T-cell (primary cell): ENCODE results near the gene SLC6A1. TPM values are rescaled to one million over a fixed set of nuclear protein-coding genes. Genes with fewer than 3 reads are reported as not detected.

Experiments used
- ATAC-seq, 4 experiments: fragments of 200-7000 bp in 3 of 4; fragments of 150-1000 bp in 1 of 4; cut with Tn5 transposase; replicated peaks in 1 of 4; 1 replicate in 3 of 4; 2 replicates in 1 of 4; pipeline ENCODE4 v1.10.0; 2021; ENCODE audit warnings: moderate library complexity in 3 of 4, mild to moderate bottlenecking in 2 of 4, moderate number of reproducible peaks in 1 of 4
- CTCF ChIA-PET, 2 donors: fragments of 300-600 bp; sonication (Branson Sonifier 250); formaldehyde crosslinking; loops; one replicate each; lab custom pipeline; 2022; ENCODE audit warnings: antibody characterized with exemption in 2 of 2; lab: Charles Lee
- POLR2A ChIA-PET, 2 donors: fragments of 300-600 bp; sonication (Branson Sonifier 250); formaldehyde crosslinking; loops; one replicate each; lab custom pipeline; 2022; ENCODE audit warnings: antibody characterized with exemption in 2 of 2; lab: Charles Lee
- DNase-seq, 35 experiments: peaks; one replicate each; pipeline versions ENCODE4 v3.0.0 to v3.0.0-alpha.2; 2013 to 2023
- H3K27ac ChIP-seq: one replicate; pipeline ENCODE4 v1.5.1; 2013; ENCODE audit warnings: low read length
- H3K27me3 ChIP-seq, 2 experiments: replicated peaks in 1 of 2; 1 replicate in 1 of 2; 2 replicates in 1 of 2; pipeline versions ENCODE4 v1.6.1 to v1.7.0; 2013; ENCODE audit warnings: low read length in 1 of 2, mixed read lengths in 1 of 2; ENCODE audit not compliant: control insufficient read depth in 2 of 2, insufficient read depth in 2 of 2; ENCODE audit errors: extremely low read depth in 1 of 2
- H3K36me3 ChIP-seq, 2 donors: 1 replicate in 1 of 2; 2 replicates in 1 of 2; pipeline versions ENCODE4 v1.6.1 to v1.7.0; 2013; ENCODE audit warnings: low read length in 1 of 2; ENCODE audit not compliant: control insufficient read depth in 2 of 2, insufficient read depth in 1 of 2; ENCODE audit errors: extremely low read depth in 1 of 2
- H3K4me1 ChIP-seq, 2 experiments: 1 replicate in 1 of 2; 2 replicates in 1 of 2; pipeline versions ENCODE4 v1.6.1 to v1.7.0; 2013; ENCODE audit warnings: low read length in 2 of 2, mixed read lengths in 1 of 2; ENCODE audit not compliant: insufficient read depth in 2 of 2, control insufficient read depth in 1 of 2; ENCODE audit errors: extremely low read depth in 1 of 2
- H3K4me3 ChIP-seq, 2 donors: 1 replicate in 1 of 2; 2 replicates in 1 of 2; pipeline versions ENCODE4 v1.5.1 to v1.7.0; 2013; ENCODE audit warnings: mild to moderate bottlenecking in 2 of 2, low read length in 1 of 2, moderate library complexity in 1 of 2; ENCODE audit not compliant: control insufficient read depth in 1 of 2; ENCODE audit errors: extremely low read depth in 1 of 2
- H3K9me3 ChIP-seq: 2 replicates; pipeline ENCODE4 v1.7.0; 2013
- H3K27ac Mint-ChIP-seq, 2 donors: one replicate each; pipeline ENCODE4 v1.8.0; 2020 to 2021; ENCODE audit warnings: mild to moderate bottlenecking in 2 of 2, mixed read lengths in 2 of 2
- H3K27me3 Mint-ChIP-seq, 2 donors: one replicate each; pipeline ENCODE4 v1.8.0; 2021 to 2022; ENCODE audit warnings: mixed read lengths in 2 of 2
- H3K36me3 Mint-ChIP-seq: one replicate; pipeline ENCODE4 v1.8.0; 2021; ENCODE audit warnings: mixed read lengths
- H3K4me1 Mint-ChIP-seq, 3 donors: one replicate each; pipeline ENCODE4 v1.8.0; 2020 to 2022; ENCODE audit warnings: mixed read lengths in 3 of 3, mild to moderate bottlenecking in 1 of 3
- H3K4me3 Mint-ChIP-seq, 3 donors: one replicate each; pipeline ENCODE4 v1.8.0; 2020 to 2022; ENCODE audit warnings: mild to moderate bottlenecking in 3 of 3, mixed read lengths in 3 of 3, moderate library complexity in 3 of 3
- H3K9me3 Mint-ChIP-seq, 3 donors: one replicate each; pipeline ENCODE4 v1.8.0; 2020 to 2022; ENCODE audit warnings: mixed read lengths in 3 of 3
- WGBS: methylation state at CpG from one replicate; pipeline ENCODE4 v1.1.5; 2013; ENCODE audit warnings: missing lambda C conversion rate; ENCODE audit not compliant: insufficient coverage; 5-methylcytosine and 5-hydroxymethylcytosine counted together
- total RNA-seq, 35 experiments: library from RNA in 6 of 35; stranded (reverse) in 6 of 35; fragments of 120-200 nt in 1 of 35; gene quantifications; one replicate each; pipeline versions ENCODE4 v1.2.1 to v1.2.4 and lab custom pipeline; 2013 to 2026

Gene SLC6A1
- total RNA-seq, 5 donors from 2014 or later (not counting 1 experiment from before 2014, with no cell fraction given): 0.13 to 0.16 TPM; not detected in 3

DNA sequence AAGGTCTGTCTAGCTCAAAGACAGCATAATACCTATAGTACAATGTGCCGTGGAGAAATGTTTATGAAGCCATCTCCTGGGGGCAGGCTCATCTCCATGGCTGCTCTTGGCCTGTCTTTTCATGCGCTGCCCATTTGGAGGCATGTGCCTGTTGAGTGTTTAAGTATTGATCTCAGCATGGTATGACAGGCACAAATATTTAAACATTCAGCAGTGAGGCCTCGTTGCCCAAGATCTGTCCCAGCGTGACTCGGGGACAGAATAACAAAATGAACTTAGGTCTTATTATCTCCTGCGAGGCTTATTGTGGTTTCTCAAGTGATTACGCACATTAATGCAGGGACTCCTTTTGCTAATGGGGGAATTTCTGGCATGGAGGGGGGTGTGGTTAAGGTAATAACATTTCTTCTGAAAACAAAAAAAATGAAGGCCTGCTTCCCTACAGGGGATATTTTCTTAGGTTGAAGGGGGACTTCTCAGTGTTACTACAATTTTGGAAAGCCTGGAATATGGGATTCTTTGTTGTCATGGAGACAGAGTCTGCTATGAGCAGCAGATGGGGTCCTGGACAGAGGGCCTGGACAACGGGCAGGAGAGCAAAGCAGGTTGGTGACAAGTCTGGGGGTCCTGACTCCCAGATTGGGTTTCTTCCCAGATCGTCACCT is 4.4 kb upstream of the SLC6A1 start:
- POLR2A ChIA-PET: interaction anchor here in 1 of 2 donors (0.6 kb wide), 1 partner anchor 262 kb away, joined by 3 read pairs; no protein-coding TSS in a partner anchor
- H3K27ac Mint-ChIP-seq: no peak overlapping the region
- H3K27me3 ChIP-seq: peaks cover 17 to 29% of the 10 kb centered on the region in 2 experiments
- no peaks in the 10 kb centered on the region for H3K36me3 Mint-ChIP-seq
- no peak overlapping the region for H3K4me3 ChIP-seq
- H3K36me3 ChIP-seq: no peaks in the 10 kb centered on the region
- H3K4me1 ChIP-seq: peaks cover 0 to 8% of the 10 kb centered on the region in 2 experiments
- no peak for DNase-seq
- no peak overlapping the region for H3K27ac ChIP-seq
- no peaks in the 10 kb centered on the region for H3K9me3 ChIP-seq
- H3K4me1 Mint-ChIP-seq: peaks cover 6 to 7% (median 6%) of the 10 kb centered on the region in 3 donors
- ATAC-seq: no peak
- CTCF ChIA-PET: no interaction called here
- WGBS: 72% methylated on average over 5 of the region's 9 CpGs
- H3K27me3 Mint-ChIP-seq: peaks cover 26 to 39% of the 10 kb centered on the region in 2 donors
- no peak overlapping the region for H3K4me3 Mint-ChIP-seq
- no peaks in the 10 kb centered on the region for H3K9me3 Mint-ChIP-seq

DNA sequence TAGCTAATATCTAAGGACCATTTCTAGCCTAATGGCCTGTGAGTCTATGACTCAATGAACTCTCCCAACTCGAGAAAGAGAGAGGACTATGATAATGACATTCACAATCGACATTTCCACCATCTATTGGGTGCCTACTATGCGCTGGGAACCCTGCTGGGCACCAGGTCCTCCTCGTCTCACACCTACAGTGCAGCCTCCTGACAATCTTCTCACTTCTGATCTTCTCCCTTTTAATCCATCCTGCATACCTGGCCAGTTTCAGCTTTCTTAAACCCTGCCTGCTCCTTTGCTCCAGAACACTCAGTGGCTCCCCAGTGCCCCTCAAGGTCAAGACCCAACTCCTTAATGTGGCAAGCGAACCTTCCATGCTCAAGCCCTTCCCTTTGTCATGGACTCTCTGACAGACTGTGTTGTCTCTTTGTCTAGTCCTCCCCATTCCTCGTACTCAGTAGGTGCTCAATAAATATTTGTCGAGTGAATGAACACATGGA is 3.5 kb upstream of the SLC6A1 start:
- Histone ChIP-seq H3K9me3 (no peaks in the 10 kb centered on the region), H3K4me1 (peaks cover 0 to 9% of the 10 kb centered on the region in 2 experiments), H3K27ac (no peak overlapping the region), H3K4me3 (no peak overlapping the region), H3K36me3 (no peaks in the 10 kb centered on the region), H3K27me3 (peaks cover 22 to 37% of the 10 kb centered on the region in 2 experiments)
- Mint-ChIP-seq H3K27ac (no peak overlapping the region), H3K4me3 (no peak overlapping the region), H3K27me3 (peaks cover 26 to 46% of the 10 kb centered on the region in 2 donors), H3K4me1 (peaks cover 6 to 10% (median 7%) of the 10 kb centered on the region in 3 donors), H3K36me3 (no peaks in the 10 kb centered on the region), H3K9me3 (no peaks in the 10 kb centered on the region)
- CTCF ChIA-PET: no interaction called here
- POLR2A ChIA-PET: no interaction called here
- no peak for ATAC-seq
- WGBS: 54% methylated on average over 4 of the region's 7 CpGs
- no peak for DNase-seq

DNA sequence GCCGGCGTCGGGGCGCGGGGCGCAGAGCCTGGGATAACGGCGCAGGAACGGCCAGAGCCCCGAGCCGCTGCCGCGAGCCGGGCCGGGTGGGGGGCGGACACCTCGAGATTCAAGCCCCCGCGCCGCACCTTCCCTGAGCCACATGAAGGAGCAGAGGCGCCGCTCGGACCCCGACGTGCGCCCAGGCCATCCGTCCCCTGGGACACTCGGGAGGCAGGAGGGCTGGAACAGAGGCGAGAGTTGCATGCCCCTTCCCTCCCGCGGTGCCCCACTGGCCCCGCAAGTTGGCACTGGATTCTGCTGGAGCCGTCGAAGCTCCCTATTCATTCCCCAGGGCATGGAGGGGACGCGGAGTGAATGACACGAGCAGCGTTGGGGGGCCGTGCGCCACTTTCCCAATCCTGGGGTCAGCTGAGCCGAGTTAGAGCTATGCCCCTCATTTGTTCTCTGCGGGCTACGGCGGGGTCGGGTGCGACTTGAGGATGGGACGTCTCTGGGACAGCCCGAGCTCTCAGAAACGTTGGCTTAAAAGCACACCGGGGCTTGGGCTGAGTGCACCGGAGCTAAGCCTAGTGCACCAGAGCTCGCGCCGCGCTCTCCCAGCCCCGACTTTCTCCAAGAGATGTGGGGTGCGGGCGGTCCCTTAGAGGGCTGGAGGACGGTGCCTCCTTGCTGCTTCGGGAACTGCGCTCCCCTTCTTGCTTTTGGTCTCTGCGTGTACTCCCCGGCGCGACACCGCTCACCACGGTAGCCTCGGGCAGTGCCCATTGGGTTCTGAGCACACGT is 588 bp downstream of the SLC6A1 start:
- no peaks in the 10 kb centered on the region for H3K9me3 ChIP-seq
- POLR2A ChIA-PET: no interaction called here
- WGBS: 11% methylated on average over 68 of the region's 69 CpGs

DNA sequence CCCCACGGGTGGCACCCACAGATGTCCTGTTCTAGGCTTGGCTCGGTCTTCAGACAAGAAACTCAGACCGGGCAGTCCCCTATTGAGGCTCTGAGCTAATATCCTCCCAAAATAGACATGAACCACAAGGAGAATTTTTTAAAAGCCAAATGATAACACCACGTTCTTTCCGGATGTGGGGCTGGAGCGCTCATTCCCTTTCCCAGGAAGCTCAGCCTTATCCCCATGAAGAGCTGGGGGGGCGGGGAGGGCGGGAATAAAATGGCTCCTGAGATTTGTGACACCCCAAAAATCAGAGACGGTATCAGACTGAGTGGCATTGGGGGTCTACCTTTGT is 1.1 kb downstream of the SLC6A1 start:
- peaks cover 24 to 59% of the 10 kb centered on the region in 2 experiments for H3K27me3 ChIP-seq

More for the DNA sequence above, 588 bp downstream of the SLC6A1 start:
- peaks cover 0 to 9% of the 10 kb centered on the region in 2 experiments for H3K4me1 ChIP-seq
- Mint-ChIP-seq H3K4me3 (no peak overlapping the region), H3K27ac (no peak overlapping the region), H3K27me3 (peaks cover 52 to 70% of the 10 kb centered on the region in 2 donors), H3K36me3 (no peaks in the 10 kb centered on the region), H3K9me3 (no peaks in the 10 kb centered on the region), H3K4me1 (peaks cover 6 to 10% (median 7%) of the 10 kb centered on the region in 3 donors)
- DNase-seq (no peak), ATAC-seq (no peak)
- H3K36me3 ChIP-seq: no peaks in the 10 kb centered on the region
- H3K27me3 ChIP-seq: peaks cover 24 to 63% of the 10 kb centered on the region in 2 experiments
- CTCF ChIA-PET: no interaction called here
- no peak overlapping the region for H3K27ac ChIP-seq
- H3K4me3 ChIP-seq: no peak overlapping the region

DNA sequence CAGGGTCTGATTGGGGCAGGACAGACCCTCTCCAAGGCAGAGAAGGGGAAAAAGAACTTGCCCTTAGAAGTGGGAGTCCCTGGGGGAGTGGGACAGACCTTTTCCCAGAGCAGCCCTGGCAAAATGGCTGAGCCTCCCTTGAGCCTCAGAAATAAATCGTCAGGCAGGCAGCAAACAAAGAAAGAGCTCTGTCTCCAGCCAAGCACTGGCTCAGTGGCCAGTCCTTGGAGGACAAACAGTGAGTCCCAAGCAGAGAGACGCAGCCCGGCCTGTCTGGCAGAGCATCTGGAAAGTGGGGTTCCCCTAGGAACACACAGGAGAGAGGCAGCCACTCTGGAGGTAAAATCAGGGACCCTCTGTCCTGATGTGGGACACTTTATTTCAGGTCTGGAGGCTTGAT is 1.8 kb downstream of the SLC6A1 start:
- Histone ChIP-seq H3K4me1 (peaks cover 0 to 9% of the 10 kb centered on the region in 2 experiments), H3K4me3 (no peak overlapping the region), H3K27ac (no peak overlapping the region), H3K27me3 (peaks cover 24 to 54% of the 10 kb centered on the region in 2 experiments), H3K9me3 (no peaks in the 10 kb centered on the region), H3K36me3 (no peaks in the 10 kb centered on the region)
- DNase-seq (no peak), ATAC-seq (no peak)
- WGBS: 42% methylated on average over 2 of the region's 3 CpGs
- Mint-ChIP-seq H3K27ac (peak overlapping the region in 1 of 2 donors; percentile 21), H3K27me3 (peaks cover 52 to 71% of the 10 kb centered on the region in 2 donors), H3K4me1 (peaks cover 6 to 10% (median 7%) of the 10 kb centered on the region in 3 donors), H3K4me3 (no peak overlapping the region), H3K9me3 (no peaks in the 10 kb centered on the region), H3K36me3 (no peaks in the 10 kb centered on the region)
- POLR2A ChIA-PET: no interaction called here
- CTCF ChIA-PET: no interaction called here

More for the DNA sequence above, 1.1 kb downstream of the SLC6A1 start:
- Mint-ChIP-seq H3K27me3 (peaks cover 55 to 73% of the 10 kb centered on the region in 2 donors), H3K4me3 (no peak overlapping the region), H3K27ac (no peak overlapping the region), H3K4me1 (peaks cover 6 to 10% (median 7%) of the 10 kb centered on the region in 3 donors), H3K9me3 (no peaks in the 10 kb centered on the region), H3K36me3 (no peaks in the 10 kb centered on the region)
- Histone ChIP-seq H3K27ac (no peak overlapping the region), H3K4me1 (peaks cover 0 to 9% of the 10 kb centered on the region in 2 experiments), H3K9me3 (no peaks in the 10 kb centered on the region), H3K36me3 (no peaks in the 10 kb centered on the region), H3K4me3 (no peak overlapping the region)
- DNase-seq (no peak), ATAC-seq (no peak)
- 13% methylated on average over 4 of the region's 9 CpGs for WGBS
- ChIA-PET CTCF (no interaction called here), POLR2A (no interaction called here)

DNA sequence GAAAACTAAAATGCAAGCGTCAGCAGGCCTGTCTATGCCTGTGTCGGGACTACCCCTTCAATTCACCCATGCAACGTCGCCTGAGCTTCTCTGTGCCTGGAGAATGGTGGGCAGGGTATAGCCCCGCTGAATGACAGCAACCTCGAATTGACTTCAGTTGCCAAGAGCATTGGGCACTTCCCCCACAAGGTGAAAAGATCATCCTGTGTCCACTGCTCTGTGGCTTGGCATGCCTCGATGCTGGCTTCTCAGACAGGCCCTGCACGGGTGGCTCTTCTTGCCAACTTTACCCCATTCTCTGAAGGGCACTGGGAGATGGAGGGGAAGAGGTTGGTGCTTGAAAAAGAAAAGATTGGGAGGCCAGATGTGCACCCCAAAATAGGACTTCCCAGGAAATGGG is 3.3 kb downstream of the SLC6A1 start:
- no peak overlapping the region for H3K4me3 ChIP-seq
- ATAC-seq: no peak
- WGBS: 96% methylated on average over 3 of the region's 8 CpGs

More for the DNA sequence above, 3.3 kb downstream of the SLC6A1 start:
- POLR2A ChIA-PET: no interaction called here
- H3K27ac Mint-ChIP-seq: no peak overlapping the region
- H3K9me3 ChIP-seq: no peaks in the 10 kb centered on the region
- H3K36me3 ChIP-seq: no peaks in the 10 kb centered on the region
- peaks cover 16 to 61% of the 10 kb centered on the region in 2 experiments for H3K27me3 ChIP-seq
- peaks cover 0 to 9% of the 10 kb centered on the region in 2 experiments for H3K4me1 ChIP-seq
- H3K4me1 Mint-ChIP-seq: peaks cover 6 to 10% (median 7%) of the 10 kb centered on the region in 3 donors
- CTCF ChIA-PET: no interaction called here
- H3K27me3 Mint-ChIP-seq: peaks cover 53 to 71% of the 10 kb centered on the region in 2 donors
- no peaks in the 10 kb centered on the region for H3K9me3 Mint-ChIP-seq
- no peak overlapping the region for H3K27ac ChIP-seq
- DNase-seq: no peak
- no peak overlapping the region for H3K4me3 Mint-ChIP-seq
- H3K36me3 Mint-ChIP-seq: no peaks in the 10 kb centered on the region
